Suprapubic skin (tissue), 4 donors: ENCODE data around the gene FKBP1B.

Experiments used
- EP300 ChIP-seq: sonication (generic); formaldehyde crosslinking; IDR thresholded peaks from one replicate; pipeline ENCODE4 v1.6.1; 2017; ENCODE audit warnings: antibody characterized with exemption
- POLR2A ChIP-seq, 2 donors: fragments of 450-650 bp; IDR thresholded peaks; one replicate each; pipeline ENCODE4 v1.6.1; 2017; ENCODE audit warnings: antibody characterized with exemption in 2 of 2, mild to moderate bottlenecking in 2 of 2, moderate library complexity in 2 of 2
- POLR2AphosphoS5 ChIP-seq, 3 donors: sonication (generic); formaldehyde crosslinking; IDR thresholded peaks; one replicate each; pipeline ENCODE4 v1.6.1; 2017; ENCODE audit warnings: antibody characterized with exemption in 3 of 3
- TF ChIP-seq, protein P1 (sequence below), 2 donors: fragments of 200-600 bp in 1 of 2; fragments of 450-650 bp in 1 of 2; sonication (generic) in 1 of 2; IDR thresholded peaks; one replicate each; pipeline ENCODE4 v1.5.1; 2016 to 2019; ENCODE audit warnings: antibody characterized with exemption in 2 of 2, mild to moderate bottlenecking in 1 of 2, moderate library complexity in 1 of 2

DNA sequence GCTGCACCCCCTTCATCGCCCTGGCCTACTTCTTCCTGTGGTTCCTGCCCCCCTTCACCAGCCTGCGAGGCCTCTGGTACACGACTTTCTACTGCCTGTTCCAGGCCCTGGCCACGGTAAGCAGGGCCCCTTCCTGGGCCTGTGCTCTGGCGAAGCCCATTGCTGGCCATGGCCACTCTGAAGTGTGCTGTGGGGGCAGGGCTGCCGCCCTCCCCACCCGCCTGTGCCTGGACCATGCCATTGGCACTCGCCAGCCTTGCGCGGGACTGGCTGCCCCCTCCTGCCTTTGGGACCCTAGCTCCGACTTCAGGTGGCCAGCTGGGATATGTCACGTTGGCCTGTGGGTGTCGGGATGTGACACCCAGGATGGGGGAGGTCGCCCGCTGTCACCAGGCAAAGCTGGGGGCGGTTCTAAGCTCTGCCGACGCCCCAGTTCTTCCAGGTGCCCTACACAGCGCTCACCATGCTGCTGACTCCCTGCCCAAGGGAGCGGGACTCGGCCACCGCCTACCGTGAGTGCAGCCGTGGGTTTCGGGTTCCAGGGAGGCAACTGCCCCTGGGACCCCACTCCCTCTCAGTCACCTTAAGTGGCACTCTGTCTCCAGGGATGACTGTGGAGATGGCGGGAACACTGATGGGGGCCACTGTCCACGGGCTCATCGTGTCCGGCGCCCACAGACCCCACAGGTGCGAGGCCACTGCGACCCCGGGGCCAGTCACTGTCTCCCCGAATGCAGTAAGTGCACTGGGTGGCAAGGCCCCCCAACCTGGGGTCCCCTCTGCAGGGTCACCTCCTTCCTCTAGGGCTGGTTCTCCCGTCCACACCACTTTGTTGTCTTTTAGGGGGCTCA lies 32.5 kb upstream of the FKBP1B start:
- TF ChIP-seq POLR2A (IDR thresholded peaks at IDR 0.05) (no peak), POLR2AphosphoS5 (IDR thresholded peaks at IDR 0.05) (no peak), EP300 (no peak)
- TF ChIP-seq, protein P1, sequence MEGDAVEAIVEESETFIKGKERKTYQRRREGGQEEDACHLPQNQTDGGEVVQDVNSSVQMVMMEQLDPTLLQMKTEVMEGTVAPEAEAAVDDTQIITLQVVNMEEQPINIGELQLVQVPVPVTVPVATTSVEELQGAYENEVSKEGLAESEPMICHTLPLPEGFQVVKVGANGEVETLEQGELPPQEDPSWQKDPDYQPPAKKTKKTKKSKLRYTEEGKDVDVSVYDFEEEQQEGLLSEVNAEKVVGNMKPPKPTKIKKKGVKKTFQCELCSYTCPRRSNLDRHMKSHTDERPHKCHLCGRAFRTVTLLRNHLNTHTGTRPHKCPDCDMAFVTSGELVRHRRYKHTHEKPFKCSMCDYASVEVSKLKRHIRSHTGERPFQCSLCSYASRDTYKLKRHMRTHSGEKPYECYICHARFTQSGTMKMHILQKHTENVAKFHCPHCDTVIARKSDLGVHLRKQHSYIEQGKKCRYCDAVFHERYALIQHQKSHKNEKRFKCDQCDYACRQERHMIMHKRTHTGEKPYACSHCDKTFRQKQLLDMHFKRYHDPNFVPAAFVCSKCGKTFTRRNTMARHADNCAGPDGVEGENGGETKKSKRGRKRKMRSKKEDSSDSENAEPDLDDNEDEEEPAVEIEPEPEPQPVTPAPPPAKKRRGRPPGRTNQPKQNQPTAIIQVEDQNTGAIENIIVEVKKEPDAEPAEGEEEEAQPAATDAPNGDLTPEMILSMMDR (IDR thresholded peaks at IDR 0.05) = no peak
